Vagina (tissue), 2 donors: ENCODE measurements around the gene SPTLC3. TPM values are rescaled to one million over a fixed set of nuclear protein-coding genes. Genes with fewer than 3 reads are reported as not detected.

ENCODE experiments used
- DNase-seq, 2 donors: peaks; one replicate each; pipeline ENCODE4 v3.0.0-alpha.2; 2017; ENCODE audit errors: extremely low spot score in 2 of 2
- H3K27ac ChIP-seq: fragments of 200-600 bp; sonication (generic); one replicate; pipeline ENCODE4 v1.5.1; 2019
- H3K27me3 ChIP-seq: fragments of 200-600 bp; sonication (generic); one replicate; pipeline ENCODE4 v1.5.1; 2019
- H3K36me3 ChIP-seq, 2 donors: fragments of 200-600 bp; sonication (generic); one replicate each; pipeline ENCODE4 v1.5.1; 2017 to 2019
- H3K4me1 ChIP-seq: fragments of 200-600 bp; sonication (generic); one replicate; pipeline ENCODE4 v1.5.1; 2019
- H3K4me3 ChIP-seq, 2 donors: fragments of 200-600 bp; sonication (generic); 1 replicate in 1 of 2; 2 replicates in 1 of 2; pipeline ENCODE4 v1.5.1; 2016 to 2019
- H3K9me3 ChIP-seq: fragments of 200-600 bp; sonication (generic); one replicate; pipeline ENCODE4 v1.5.1; 2019
- POLR2A ChIP-seq, 2 donors: fragments of 450-650 bp; IDR thresholded peaks; one replicate each; pipeline ENCODE4 v1.6.1; 2017; ENCODE audit warnings: antibody characterized with exemption in 2 of 2, mild to moderate bottlenecking in 2 of 2, moderate library complexity in 2 of 2
- POLR2AphosphoS5 ChIP-seq, 2 donors: sonication (generic); formaldehyde crosslinking; IDR thresholded peaks; one replicate each; pipeline ENCODE4 v1.9.0; 2017; ENCODE audit warnings: antibody characterized with exemption in 2 of 2, mild to moderate bottlenecking in 2 of 2, low read depth in 1 of 2; ENCODE audit not compliant: insufficient read depth in 1 of 2
- intact Hi-C: fragments of 100-400 bp; cut with DNase I; formaldehyde crosslinking; loops from one replicate; pipeline ENCODE4 v1.15.1; 2023
- total RNA-seq: library from RNA; depleted of rRNA; stranded (reverse); fragments of >200 nt; gene quantifications from one replicate; pipeline ENCODE4 v1.2.3, GENCODE V29; 2016
- TF ChIP-seq, protein P1 (sequence below), 3 experiments: fragments of 450-650 bp in 2 of 3; fragments of 200-600 bp in 1 of 3; sonication (generic) in 1 of 3; IDR thresholded peaks; one replicate each; pipeline ENCODE4 v1.5.1; 2017 to 2019; ENCODE audit warnings: antibody characterized with exemption in 3 of 3, mild to moderate bottlenecking in 2 of 3, moderate library complexity in 2 of 3

The SPTLC3 gene
- total RNA-seq, 1 donor from 2014 or later = 5.9 TPM

DNA sequence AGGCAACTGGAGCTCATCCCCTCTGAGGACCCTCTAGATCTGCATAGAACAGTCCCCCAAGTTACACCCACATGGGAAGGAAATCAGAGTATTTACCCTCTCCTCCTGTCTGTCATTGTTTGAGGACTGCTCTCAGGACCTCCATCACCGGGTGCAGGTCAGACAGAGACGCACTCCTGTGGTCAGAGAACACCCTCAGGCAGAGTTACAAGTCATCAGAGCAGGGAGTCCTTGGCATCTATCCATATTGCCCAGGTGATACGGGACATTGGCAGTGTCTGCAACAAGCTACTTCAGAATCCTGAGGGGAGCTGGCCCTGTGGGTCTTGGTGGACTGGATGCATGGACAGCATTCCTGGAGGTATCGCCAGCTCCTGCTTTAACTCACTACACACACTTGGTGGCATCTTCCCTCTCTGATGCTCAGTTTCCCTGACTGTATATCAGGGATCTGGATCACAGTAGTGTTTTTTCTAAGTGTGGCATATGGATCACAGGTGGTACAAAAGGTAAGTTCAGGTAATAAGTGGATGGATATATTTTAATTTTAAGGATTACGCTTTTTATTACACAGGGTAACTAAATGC lies 197.2 kb downstream of the SPTLC3 start:
- peaks cover 13% of the 10 kb centered on the region for H3K4me1 ChIP-seq
- no peak overlapping the region for H3K4me3 ChIP-seq
- DNase-seq = no peak
- intact Hi-C loops = no loop called here
- TF ChIP-seq, protein P1, sequence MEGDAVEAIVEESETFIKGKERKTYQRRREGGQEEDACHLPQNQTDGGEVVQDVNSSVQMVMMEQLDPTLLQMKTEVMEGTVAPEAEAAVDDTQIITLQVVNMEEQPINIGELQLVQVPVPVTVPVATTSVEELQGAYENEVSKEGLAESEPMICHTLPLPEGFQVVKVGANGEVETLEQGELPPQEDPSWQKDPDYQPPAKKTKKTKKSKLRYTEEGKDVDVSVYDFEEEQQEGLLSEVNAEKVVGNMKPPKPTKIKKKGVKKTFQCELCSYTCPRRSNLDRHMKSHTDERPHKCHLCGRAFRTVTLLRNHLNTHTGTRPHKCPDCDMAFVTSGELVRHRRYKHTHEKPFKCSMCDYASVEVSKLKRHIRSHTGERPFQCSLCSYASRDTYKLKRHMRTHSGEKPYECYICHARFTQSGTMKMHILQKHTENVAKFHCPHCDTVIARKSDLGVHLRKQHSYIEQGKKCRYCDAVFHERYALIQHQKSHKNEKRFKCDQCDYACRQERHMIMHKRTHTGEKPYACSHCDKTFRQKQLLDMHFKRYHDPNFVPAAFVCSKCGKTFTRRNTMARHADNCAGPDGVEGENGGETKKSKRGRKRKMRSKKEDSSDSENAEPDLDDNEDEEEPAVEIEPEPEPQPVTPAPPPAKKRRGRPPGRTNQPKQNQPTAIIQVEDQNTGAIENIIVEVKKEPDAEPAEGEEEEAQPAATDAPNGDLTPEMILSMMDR (IDR thresholded peaks at IDR 0.05) = no peak
- no peaks in the 10 kb centered on the region for H3K9me3 ChIP-seq
- H3K27me3 ChIP-seq = no peaks in the 10 kb centered on the region
- H3K36me3 ChIP-seq = no peaks in the 10 kb centered on the region
- H3K27ac ChIP-seq = no peak overlapping the region

DNA sequence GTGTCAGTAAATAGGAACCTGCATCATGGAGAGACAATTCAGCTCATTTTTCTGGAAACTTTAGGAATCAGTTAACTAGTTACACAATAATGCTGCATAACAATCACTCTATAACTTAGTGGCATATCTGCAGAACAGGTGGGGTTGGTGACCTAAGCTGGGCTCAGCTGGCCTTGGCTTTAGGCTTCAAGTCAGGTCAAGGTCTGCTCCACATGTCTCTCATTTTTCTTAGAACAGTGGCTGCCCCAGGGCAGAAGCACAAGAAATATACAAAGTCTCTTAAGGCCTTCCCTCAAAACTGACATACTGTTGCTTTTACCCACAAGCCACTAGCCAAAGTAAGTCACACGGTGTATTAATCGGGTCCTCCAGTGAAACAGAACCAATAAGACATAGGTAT lies 198.2 kb downstream of the SPTLC3 start:
- Histone ChIP-seq H3K9me3 (no peaks in the 10 kb centered on the region), H3K27ac (no peak overlapping the region), H3K4me1 (peaks cover 13% of the 10 kb centered on the region), H3K4me3 (no peak overlapping the region), H3K27me3 (no peaks in the 10 kb centered on the region), H3K36me3 (no peaks in the 10 kb centered on the region)
- intact Hi-C loops = no loop called here
- TF ChIP-seq, protein P1 (IDR thresholded peaks at IDR 0.05) = no peak
- TF ChIP-seq POLR2A (IDR thresholded peaks at IDR 0.05) (no peak), POLR2AphosphoS5 (IDR thresholded peaks at IDR 0.05; ENCODE audit: insufficient read depth in 1 of 2, low read depth in 1 of 2) (no peak)
- no peak for DNase-seq

DNA sequence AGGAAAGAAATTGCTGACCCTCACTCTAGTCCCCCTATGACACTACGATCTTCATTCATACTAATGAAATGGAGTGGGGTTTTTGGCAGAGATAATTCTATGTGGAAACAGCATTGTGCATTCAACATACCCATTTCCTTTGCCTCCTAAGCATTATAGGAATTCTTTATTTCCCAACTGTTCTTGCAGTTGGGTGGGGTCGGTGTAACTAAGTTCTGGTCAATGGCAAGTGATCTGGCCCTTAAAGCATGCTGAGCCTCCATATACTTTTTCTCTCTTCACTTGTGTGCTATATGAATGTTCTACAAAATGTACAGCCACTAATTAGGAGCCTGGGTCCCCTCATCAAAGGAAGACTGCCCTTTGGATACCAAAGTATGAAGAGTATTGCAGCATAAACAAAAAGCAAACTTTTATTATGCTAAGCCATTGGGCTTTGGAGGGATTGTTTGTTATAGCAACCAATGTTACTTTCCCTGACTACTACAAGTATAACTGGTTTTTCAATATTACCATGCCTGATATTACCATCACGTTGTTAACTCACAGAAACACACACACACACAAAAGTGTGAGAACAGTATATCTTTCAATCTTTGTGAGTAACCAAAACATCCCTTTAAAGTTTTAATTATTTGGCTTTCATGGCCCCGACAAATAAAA lies 203.3 kb downstream of the SPTLC3 start:
- DNase-seq = no peak

DNA sequence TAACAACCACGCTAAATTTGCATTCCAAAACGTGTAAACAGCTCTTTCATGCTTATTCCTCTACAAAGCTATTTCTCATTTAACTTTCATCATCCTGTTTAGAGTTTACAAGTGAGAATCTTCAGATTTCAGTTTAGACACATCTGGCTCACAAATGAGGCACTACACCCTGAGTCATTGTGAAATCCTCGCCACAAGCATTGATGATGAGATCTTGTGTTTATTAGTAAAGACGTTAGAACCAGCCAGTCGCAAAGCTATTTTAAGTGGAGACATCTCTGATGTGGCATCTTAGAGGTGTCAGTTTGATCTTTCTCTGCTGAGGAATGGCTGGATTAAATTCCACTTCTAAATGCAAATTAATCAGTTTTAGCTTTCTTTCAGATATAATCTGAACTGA lies 204.0 kb downstream of the SPTLC3 start:
- no peak for TF ChIP-seq POLR2AphosphoS5 (IDR thresholded peaks at IDR 0.05; ENCODE audit: insufficient read depth in 1 of 2, low read depth in 1 of 2)
- TF ChIP-seq, protein P1 (IDR thresholded peaks at IDR 0.05) = no peak
- DNase-seq = no peak
- no peaks in the 10 kb centered on the region for H3K27me3 ChIP-seq
- H3K4me3 ChIP-seq = no peak overlapping the region
- H3K4me1 ChIP-seq = no peaks in the 10 kb centered on the region
- no peaks in the 10 kb centered on the region for H3K9me3 ChIP-seq
- no peak overlapping the region for H3K27ac ChIP-seq
- intact Hi-C loops = no loop called here
- no peaks in the 10 kb centered on the region for H3K36me3 ChIP-seq

More for the DNA sequence above, 203.3 kb downstream of the SPTLC3 start:
- Histone ChIP-seq H3K36me3 (no peaks in the 10 kb centered on the region), H3K4me3 (no peak overlapping the region), H3K4me1 (no peaks in the 10 kb centered on the region), H3K9me3 (no peaks in the 10 kb centered on the region), H3K27ac (no peak overlapping the region), H3K27me3 (no peaks in the 10 kb centered on the region)
- intact Hi-C loops = no loop called here
- TF ChIP-seq, protein P1 (IDR thresholded peaks at IDR 0.05) = no peak
- no peak for TF ChIP-seq POLR2A (IDR thresholded peaks at IDR 0.05)
- no peak for TF ChIP-seq POLR2AphosphoS5 (IDR thresholded peaks at IDR 0.05; ENCODE audit: insufficient read depth in 1 of 2, low read depth in 1 of 2)

DNA sequence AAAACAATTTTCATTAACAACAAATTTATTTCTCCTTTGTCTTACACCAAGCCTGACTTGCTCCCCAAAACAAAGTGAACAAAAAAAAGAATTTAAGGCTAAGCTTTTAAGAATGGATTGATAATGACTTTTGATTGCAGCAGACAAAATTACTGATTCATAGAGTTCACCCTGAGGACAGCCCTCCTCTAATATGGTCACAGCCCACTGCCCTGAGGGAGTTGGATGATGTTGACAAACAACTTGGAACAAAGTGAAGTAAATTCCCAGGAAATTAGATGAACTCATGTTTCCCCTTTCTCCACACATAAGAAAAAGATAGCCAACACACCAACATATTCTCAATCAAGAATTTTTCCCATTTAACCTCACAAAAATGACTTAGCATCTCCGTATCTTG lies 204.6 kb downstream of the SPTLC3 start:
- no peak for DNase-seq
- TF ChIP-seq, protein P1 (IDR thresholded peaks at IDR 0.05) = no peak
- TF ChIP-seq POLR2AphosphoS5 (IDR thresholded peaks at IDR 0.05; ENCODE audit: insufficient read depth in 1 of 2, low read depth in 1 of 2) (no peak), POLR2A (IDR thresholded peaks at IDR 0.05) (no peak)
- Histone ChIP-seq H3K4me1 (no peaks in the 10 kb centered on the region), H3K4me3 (no peak overlapping the region), H3K27me3 (no peaks in the 10 kb centered on the region), H3K36me3 (no peaks in the 10 kb centered on the region), H3K9me3 (no peaks in the 10 kb centered on the region), H3K27ac (peak overlapping the region; percentile 18)
- intact Hi-C loops = no loop called here
